GM12892 (cell line): ENCODE data around the gene GSN.
A peak's percentile ranks its signal among the peaks of the same experiment; 100 is the strongest.

Source experiments
- DNase-seq: peaks from one replicate; pipeline ENCODE4 v3.0.0; 2011; ENCODE audit not compliant: insufficient read length
- FAIRE-seq: peaks from 2 replicates; lab custom pipeline; 2011; peaks lifted over from hg19 to GRCh38; lab: Jason Lieb, UNC
- POLR2A ChIP-seq: IDR thresholded peaks from 2 replicates; pipeline ENCODE4 v1.6.1; 2011; ENCODE audit warnings: low read depth, low read length, control low read depth
- POLR2AphosphoS5 ChIP-seq: IDR thresholded peaks from 2 replicates; pipeline ENCODE4 v1.6.1; 2011; ENCODE audit warnings: low read depth, low read length, control low read depth
- TAF1 ChIP-seq: IDR thresholded peaks from 2 replicates; pipeline ENCODE4 v1.6.1; 2011; ENCODE audit warnings: low read depth, mild to moderate bottlenecking, control low read depth, low read length, borderline replicate concordance

The GSN gene

DNA sequence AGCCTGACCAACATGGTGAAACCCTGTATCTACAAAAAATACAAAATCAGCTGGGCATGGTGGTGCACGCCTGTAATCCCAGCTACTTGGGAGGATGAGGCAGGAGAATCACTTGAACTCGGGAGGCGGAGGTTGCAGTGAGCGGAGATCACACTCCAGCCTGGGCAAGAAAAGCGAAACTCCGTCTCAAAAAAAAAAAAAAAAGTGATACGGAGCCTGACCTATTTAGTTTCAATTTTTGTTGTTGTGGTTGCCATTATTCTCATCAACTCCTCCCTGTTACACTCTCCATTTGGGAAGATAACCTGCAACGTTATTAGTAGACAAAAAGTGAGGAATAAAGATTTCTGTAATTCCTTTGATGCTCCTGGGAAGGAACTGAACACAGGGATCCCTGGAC lies 100.8 kb downstream of the GSN start:
- DNase-seq (no peak), FAIRE-seq (no peak)
- TF ChIP-seq POLR2AphosphoS5: no peak

DNA sequence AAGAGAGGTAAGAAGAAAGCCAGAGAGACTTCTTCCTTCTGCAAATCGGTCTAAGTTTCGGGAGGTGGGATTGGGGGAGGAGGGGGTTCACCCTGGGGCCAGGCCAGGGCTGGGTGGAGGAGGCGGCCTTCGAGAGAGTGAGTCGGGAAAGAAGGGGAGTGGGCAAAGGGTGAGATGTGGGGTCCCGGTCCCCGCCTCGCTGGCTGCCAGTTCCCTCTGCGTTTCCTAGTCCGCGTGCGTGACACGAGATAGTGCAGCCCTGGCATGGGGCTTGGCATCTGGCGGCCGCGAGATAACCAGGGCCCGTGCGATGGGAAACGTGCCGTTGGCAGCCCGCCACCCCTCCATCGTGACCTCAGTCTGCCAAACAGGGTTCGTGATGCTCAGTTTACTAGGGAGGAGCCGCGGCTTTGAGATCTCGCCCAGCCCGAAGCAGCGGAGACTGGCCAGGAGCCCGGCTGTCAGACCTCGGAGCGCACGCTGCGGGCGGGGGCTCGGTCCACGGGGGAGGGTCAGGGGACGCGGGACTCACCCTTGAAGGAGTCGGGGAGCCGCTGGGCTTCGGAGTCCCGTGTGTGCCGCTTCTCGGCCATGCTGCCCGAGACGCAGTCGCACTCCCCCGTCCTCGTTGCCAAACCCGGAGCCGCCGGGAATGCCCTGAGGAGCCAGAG lies 101.8 kb downstream of the GSN start, which contains the start of gene STOM:
TSS of gene STOM (minus strand) at position 656 of the 671 bp plus-strand sequence. CDS start at position 593, 63 bp downstream.
- TF ChIP-seq POLR2AphosphoS5: peak; percentile 57
- no peak for TF ChIP-seq TAF1
- peak; percentile 72; the same call in 1 of the 2 replicates for TF ChIP-seq POLR2A
- FAIRE-seq (no peak), DNase-seq (no peak)

DNA sequence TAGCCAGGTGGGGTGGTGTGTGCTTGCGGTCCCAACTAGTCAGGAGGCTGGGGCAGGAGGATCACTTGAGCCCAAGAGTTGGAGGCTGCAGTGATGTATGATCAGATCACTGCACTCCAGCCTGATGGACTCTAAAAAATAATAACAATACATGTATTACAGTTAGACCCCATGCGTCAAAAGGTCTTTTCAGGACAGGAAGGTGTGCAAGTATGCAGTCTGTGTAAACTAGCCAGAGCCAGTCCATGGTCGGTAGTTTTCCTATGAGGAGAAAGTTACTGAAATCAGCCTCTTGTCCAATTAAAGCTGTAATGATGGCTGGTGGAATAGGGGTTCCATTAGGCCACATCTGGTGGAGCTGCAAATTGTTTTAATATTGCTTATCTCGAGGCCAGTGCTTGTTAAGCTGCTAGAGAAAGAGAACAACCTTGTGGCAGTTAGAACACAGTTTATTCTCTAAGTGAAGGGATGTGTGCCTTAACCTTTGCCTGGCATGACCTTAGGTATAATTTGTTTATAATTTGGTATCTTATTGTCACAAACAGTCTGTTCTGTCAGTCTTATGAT lies 103.6 kb downstream of the GSN start:
- DNase-seq (no peak), FAIRE-seq (no peak)
- TF ChIP-seq POLR2AphosphoS5 (no peak), POLR2A (no peak), TAF1 (no peak)

DNA sequence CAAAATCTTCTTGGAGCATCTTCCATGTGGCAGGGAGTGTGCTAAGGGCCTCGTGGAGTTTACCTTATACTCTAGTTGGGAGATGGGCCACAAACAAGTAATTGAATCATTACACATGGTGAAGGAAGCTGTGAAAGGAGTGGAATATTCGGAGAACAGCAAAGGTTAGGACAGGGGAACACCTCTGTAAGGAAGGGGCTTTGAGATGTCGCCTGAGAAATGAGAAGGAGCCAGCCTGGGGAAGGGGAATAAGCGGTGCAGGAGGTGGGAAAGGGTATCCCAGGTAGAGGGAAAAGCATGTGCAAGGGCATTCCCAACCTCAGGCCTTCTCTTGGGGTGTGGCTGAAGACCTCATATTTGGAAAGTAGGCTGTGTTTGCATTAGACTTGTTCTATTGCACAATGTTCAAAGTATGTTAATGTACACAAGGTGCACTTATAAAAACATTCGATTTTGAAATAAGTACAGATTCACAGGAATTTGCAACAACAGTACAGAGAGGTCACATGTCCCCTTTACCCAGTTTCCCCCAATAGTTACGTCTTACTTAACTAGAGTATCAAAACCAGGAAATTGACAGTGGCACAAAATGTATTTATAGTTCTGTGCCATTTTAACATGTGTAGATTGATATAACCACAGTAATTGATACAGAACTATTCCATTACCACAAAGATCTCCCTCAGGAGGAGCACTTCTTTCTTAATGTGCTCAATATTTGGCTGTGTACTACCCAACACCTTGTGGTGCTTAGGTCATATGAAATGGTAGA lies 104.5 kb downstream of the GSN start:
- no peak for FAIRE-seq
- DNase-seq: no peak

DNA sequence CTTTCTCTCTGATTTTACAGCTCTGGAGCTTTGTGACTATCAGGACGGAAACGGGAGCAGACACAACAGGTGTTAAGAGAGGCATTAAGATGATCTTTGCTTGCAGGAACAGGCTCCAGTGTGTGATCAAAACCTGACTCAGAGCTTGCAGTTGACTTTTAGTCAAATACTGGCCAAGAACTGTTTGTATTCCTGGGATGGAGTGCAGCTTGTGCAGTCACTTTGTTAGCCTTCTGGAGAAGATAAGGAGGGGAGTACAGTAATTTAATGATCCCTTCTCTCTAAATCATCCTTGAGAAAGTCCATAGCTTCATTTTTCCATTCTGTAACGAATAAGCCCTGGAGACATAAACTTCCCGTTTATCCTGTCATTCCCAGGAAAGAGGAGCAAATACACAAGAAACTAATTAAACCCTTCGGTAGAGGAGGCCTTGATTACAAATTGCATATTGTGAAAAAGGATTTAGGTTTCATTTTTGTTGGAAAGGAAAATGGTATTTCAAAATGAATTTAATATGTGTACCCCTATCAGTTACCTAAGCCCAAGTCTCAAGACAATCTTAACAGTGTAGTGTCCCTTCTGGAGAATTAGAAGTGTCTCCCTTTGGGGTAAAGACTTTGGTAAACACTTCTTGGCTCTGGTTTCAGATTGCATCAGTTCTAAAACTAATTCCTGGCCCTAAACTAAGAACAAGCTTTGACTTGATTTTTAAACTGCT lies 105.2 kb downstream of the GSN start:
- TF ChIP-seq POLR2AphosphoS5: no peak
- no peak for TF ChIP-seq TAF1
- no peak for TF ChIP-seq POLR2A
- no peak for FAIRE-seq
- no peak for DNase-seq

More for the DNA sequence above, 104.5 kb downstream of the GSN start:
- TF ChIP-seq TAF1 (no peak), POLR2A (no peak), POLR2AphosphoS5 (no peak)

DNA sequence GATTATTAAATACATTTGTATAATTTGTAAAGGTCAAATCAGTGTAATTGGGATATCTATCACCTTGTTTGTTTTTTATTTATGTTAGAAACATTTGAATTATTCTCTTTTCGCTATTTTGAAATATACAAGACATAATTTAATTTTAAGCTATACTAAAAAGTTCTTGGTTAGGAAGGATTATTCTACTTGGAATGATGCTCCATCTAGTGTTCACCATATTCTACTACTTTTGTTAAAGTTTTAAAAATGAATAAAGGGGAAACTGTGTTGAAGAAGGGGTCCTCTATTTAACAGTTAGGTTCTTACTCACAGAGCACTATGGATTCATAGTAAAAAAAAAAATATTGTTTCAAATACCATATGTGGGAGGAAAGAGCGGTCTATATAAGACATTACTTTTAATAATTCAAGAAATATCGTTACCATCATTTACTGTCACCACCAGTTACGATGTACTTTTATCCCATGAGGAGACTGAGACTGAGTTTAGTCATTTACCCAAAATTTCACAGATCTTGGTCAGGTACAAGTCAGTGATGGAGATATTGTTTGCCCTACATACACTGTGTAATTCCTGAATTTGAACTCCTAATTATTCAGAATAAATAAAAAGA lies 108.4 kb downstream of the GSN start:
- TF ChIP-seq TAF1 (no peak), POLR2AphosphoS5 (no peak), POLR2A (no peak)
- DNase-seq (no peak), FAIRE-seq (no peak)

DNA sequence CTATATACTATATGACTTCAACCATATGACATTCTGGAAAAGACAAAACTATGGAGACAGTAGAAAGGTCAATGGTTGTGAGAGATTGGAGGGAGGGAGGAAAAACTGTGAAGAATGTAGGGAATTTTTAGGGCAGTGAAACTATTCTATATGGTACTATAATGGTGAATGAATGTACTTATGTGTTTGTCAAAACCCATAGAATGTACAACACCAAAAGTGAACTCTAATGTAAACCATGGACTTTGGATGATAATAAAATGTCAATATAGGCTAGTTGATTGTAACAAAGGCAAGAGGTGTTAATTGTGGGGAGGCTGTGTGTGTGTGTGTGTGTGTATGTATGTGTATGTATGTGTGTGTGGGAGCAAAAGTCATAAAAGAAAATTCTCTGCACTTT lies 112.9 kb downstream of the GSN start:
- TF ChIP-seq TAF1: no peak
- peak; percentile 17 for FAIRE-seq
- DNase-seq: no peak
